ENCODE data around the gene ASCC3. TPM values are rescaled to one million over a fixed set of nuclear protein-coding genes. Genes with fewer than 3 reads are reported as not detected.

The ASCC3 gene
- total RNA-seq, 1 experiment from 2014 or later, result 40.5 TPM

DNA sequence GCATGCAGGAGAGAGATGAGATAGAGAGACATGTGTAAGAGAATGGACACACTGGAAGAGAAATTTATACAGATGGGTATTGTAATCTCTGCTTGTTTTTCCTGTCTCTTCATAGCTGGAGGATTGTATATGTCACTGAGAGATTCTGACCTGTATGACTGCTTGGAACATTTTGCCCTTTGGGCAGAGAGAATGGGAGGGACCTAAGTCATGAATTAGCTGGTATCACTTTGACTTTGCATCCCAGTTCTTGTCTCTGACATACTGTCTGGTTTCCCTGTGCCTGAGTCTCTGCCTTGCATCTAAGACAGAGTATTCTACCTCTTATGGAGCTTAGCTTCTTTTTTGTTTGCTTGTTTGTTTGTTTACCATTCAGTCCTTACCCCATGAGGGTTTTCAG, 37.0 kb upstream of the ASCC3 start (continued):
- TF ChIP-seq, protein P1, sequence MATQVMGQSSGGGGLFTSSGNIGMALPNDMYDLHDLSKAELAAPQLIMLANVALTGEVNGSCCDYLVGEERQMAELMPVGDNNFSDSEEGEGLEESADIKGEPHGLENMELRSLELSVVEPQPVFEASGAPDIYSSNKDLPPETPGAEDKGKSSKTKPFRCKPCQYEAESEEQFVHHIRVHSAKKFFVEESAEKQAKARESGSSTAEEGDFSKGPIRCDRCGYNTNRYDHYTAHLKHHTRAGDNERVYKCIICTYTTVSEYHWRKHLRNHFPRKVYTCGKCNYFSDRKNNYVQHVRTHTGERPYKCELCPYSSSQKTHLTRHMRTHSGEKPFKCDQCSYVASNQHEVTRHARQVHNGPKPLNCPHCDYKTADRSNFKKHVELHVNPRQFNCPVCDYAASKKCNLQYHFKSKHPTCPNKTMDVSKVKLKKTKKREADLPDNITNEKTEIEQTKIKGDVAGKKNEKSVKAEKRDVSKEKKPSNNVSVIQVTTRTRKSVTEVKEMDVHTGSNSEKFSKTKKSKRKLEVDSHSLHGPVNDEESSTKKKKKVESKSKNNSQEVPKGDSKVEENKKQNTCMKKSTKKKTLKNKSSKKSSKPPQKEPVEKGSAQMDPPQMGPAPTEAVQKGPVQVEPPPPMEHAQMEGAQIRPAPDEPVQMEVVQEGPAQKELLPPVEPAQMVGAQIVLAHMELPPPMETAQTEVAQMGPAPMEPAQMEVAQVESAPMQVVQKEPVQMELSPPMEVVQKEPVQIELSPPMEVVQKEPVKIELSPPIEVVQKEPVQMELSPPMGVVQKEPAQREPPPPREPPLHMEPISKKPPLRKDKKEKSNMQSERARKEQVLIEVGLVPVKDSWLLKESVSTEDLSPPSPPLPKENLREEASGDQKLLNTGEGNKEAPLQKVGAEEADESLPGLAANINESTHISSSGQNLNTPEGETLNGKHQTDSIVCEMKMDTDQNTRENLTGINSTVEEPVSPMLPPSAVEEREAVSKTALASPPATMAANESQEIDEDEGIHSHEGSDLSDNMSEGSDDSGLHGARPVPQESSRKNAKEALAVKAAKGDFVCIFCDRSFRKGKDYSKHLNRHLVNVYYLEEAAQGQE (IDR thresholded peaks at IDR 0.05; ENCODE audit: low read depth), result no peak
- TF ChIP-seq EGR1 (IDR thresholded peaks at IDR 0.05; ENCODE audit: low read depth) (no peak), CEBPB (IDR thresholded peaks at IDR 0.05; ENCODE audit: low read depth) (no peak), ZFX (IDR thresholded peaks at IDR 0.05) (no peak), ELF1 (IDR thresholded peaks at IDR 0.05; ENCODE audit: borderline replicate concordance, low read depth) (no peak), JUND (IDR thresholded peaks at IDR 0.05) (no peak), POLR2AphosphoS5 (IDR thresholded peaks at IDR 0.05; ENCODE audit: low read depth, low read length) (no peak), EZH2 (IDR thresholded peaks at IDR 0.05) (no peak), FOSL1 (IDR thresholded peaks at IDR 0.05; ENCODE audit: low read depth) (no peak), SP1 (IDR thresholded peaks at IDR 0.05; ENCODE audit: low read depth) (no peak), EZH2phosphoT487 (IDR thresholded peaks at IDR 0.05; ENCODE audit: borderline replicate concordance) (no peak)
- TF ChIP-seq, protein P2, sequence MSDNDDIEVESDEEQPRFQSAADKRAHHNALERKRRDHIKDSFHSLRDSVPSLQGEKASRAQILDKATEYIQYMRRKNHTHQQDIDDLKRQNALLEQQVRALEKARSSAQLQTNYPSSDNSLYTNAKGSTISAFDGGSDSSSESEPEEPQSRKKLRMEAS (IDR thresholded peaks at IDR 0.05), result no peak

DNA sequence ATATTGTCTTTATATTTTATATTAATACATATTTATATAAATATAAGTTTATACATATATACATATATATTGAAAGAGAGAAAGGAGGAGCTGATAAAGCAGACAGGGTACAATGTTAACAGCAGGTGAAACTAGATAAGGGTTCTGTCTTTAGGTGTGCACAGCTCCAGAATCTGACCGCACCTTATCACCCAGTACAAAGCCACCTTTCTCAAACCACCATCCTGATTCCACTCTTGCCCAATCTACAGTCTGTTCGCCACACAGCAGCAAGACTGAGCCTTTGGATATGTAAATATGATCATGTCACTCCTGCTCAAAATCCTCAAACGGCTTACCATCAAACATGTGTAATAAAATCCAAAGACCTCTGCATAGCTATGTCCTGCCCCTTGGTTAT, 34.7 kb upstream of the ASCC3 start:
- Histone ChIP-seq H2AFZ (ENCODE audit: low read depth, low read length, poor library complexity, severe bottlenecking) (no peak overlapping the region), H4K20me1 (ENCODE audit: insufficient read depth) (no peaks in the 10 kb centered on the region), H3K4me3 (replicated peaks in 1 of 2; ENCODE audit: low read depth in 1 of 2, low read length in 2 of 2) (no peak overlapping the region), H3K36me3 (ENCODE audit: control insufficient read depth in 1 of 2, insufficient read depth in 2 of 2, low read length in 2 of 2) (no peaks in the 10 kb centered on the region), H3K9me2 (ENCODE audit: insufficient read depth) (no peaks in the 10 kb centered on the region), H3K9ac (ENCODE audit: low read length) (no peak overlapping the region), H3K27me3 (ENCODE audit: insufficient read depth, low read length) (no peaks in the 10 kb centered on the region), H3K27ac (ENCODE audit: low read depth, low read length) (no peak overlapping the region), H3K4me2 (ENCODE audit: low read length) (no peak overlapping the region), H3K4me1 (ENCODE audit: control insufficient read depth in 1 of 2, insufficient read depth in 2 of 2, low read length in 2 of 2) (no peaks in the 10 kb centered on the region), H3K9me3 (ENCODE audit: control insufficient read depth in 1 of 2, insufficient read depth in 1 of 2, low read depth in 1 of 2, low read length in 2 of 2) (no peaks in the 10 kb centered on the region), H3K79me2 (ENCODE audit: insufficient read depth, low read length) (no peaks in the 10 kb centered on the region)
- DNase-seq (ENCODE audit: low read depth, low spot score) (no peak), ATAC-seq (no peak)
- intact Hi-C loops (cut with micrococcal nuclease), result no loop called here
- RAD21 ChIA-PET (ENCODE audit: low non-redundant PET in 1 of 2, low total read pairs in 2 of 2, uncharacterized antibody in 2 of 2, unreplicated experiment in 2 of 2), result no interaction called here
- no TSS peak for BruUV-seq (replicated peaks)
- CTCF ChIA-PET, result no interaction called here
- POLR2A ChIA-PET, result no interaction called here
- no peak for TF ChIP-seq EZH2 (IDR thresholded peaks at IDR 0.05)
- TF ChIP-seq, protein P2 (IDR thresholded peaks at IDR 0.05), result no peak
- TF ChIP-seq ELF1 (IDR thresholded peaks at IDR 0.05; ENCODE audit: borderline replicate concordance, low read depth), result no peak
- TF ChIP-seq SP1 (IDR thresholded peaks at IDR 0.05; ENCODE audit: low read depth), result no peak
- no peak for TF ChIP-seq EZH2phosphoT487 (IDR thresholded peaks at IDR 0.05; ENCODE audit: borderline replicate concordance)
- TF ChIP-seq, protein P3, sequence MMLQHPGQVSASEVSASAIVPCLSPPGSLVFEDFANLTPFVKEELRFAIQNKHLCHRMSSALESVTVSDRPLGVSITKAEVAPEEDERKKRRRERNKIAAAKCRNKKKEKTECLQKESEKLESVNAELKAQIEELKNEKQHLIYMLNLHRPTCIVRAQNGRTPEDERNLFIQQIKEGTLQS (IDR thresholded peaks at IDR 0.05), result no peak
- TF ChIP-seq EGR1 (IDR thresholded peaks at IDR 0.05; ENCODE audit: low read depth), result no peak
- TF ChIP-seq POLR2AphosphoS5 (IDR thresholded peaks at IDR 0.05; ENCODE audit: low read depth, low read length), result no peak
- TF ChIP-seq, protein P4, sequence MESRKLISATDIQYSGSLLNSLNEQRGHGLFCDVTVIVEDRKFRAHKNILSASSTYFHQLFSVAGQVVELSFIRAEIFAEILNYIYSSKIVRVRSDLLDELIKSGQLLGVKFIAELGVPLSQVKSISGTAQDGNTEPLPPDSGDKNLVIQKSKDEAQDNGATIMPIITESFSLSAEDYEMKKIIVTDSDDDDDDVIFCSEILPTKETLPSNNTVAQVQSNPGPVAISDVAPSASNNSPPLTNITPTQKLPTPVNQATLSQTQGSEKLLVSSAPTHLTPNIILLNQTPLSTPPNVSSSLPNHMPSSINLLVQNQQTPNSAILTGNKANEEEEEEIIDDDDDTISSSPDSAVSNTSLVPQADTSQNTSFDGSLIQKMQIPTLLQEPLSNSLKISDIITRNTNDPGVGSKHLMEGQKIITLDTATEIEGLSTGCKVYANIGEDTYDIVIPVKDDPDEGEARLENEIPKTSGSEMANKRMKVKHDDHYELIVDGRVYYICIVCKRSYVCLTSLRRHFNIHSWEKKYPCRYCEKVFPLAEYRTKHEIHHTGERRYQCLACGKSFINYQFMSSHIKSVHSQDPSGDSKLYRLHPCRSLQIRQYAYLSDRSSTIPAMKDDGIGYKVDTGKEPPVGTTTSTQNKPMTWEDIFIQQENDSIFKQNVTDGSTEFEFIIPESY (IDR thresholded peaks at IDR 0.05; ENCODE audit: extremely low read depth, insufficient replicate concordance, low read length), result no peak
- TF ChIP-seq, protein P5, sequence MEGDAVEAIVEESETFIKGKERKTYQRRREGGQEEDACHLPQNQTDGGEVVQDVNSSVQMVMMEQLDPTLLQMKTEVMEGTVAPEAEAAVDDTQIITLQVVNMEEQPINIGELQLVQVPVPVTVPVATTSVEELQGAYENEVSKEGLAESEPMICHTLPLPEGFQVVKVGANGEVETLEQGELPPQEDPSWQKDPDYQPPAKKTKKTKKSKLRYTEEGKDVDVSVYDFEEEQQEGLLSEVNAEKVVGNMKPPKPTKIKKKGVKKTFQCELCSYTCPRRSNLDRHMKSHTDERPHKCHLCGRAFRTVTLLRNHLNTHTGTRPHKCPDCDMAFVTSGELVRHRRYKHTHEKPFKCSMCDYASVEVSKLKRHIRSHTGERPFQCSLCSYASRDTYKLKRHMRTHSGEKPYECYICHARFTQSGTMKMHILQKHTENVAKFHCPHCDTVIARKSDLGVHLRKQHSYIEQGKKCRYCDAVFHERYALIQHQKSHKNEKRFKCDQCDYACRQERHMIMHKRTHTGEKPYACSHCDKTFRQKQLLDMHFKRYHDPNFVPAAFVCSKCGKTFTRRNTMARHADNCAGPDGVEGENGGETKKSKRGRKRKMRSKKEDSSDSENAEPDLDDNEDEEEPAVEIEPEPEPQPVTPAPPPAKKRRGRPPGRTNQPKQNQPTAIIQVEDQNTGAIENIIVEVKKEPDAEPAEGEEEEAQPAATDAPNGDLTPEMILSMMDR (IDR thresholded peaks at IDR 0.05 in 2 of 3, conservative IDR thresholded peaks at IDR 0.05 in 1 of 3; ENCODE audit: borderline replicate concordance in 1 of 3, insufficient read depth in 1 of 3, low read depth in 2 of 3, low read length in 2 of 3), result no peak
- TF ChIP-seq POLR2A (IDR thresholded peaks at IDR 0.05; ENCODE audit: borderline replicate concordance, extremely low read depth, insufficient read depth, insufficient read length), result no peak
- no peak for TF ChIP-seq CEBPB (IDR thresholded peaks at IDR 0.05; ENCODE audit: low read depth)
- no peak for TF ChIP-seq TCF7L2 (IDR thresholded peaks at IDR 0.05; ENCODE audit: borderline replicate concordance, extremely low read depth, insufficient read depth, insufficient read length)

Measured in HCT116 (cell line).